Stimulated activated CD8-positive, alpha-beta memory T cell treated with anti-CD3 and anti-CD28 coated beads, Interleukin-12 subunit alpha, Interleukin-12 subunit beta, amount 100 ng/mL, for 24 hours (primary cell): ENCODE results near the gene CYBA.
A peak's percentile ranks its signal among the peaks of the same experiment; 100 is the strongest.
"Not testable (repeated sequence)": the region's sequence is repeated elsewhere in the genome, so short reads cannot be mapped to it uniquely, and the experiment has no call there.

ENCODE experiments used
- DNase-seq: peaks from one replicate; pipeline ENCODE4 v3.0.0-alpha.2; 2020; ENCODE audit errors: extremely low read depth

CYBA gene

GRCh38 chr16:88686439-88687253 is 35.8 kb upstream of the CYBA start, which contains the start of gene SNAI3:
SNAI3 (minus strand) TSS chr16:88686507; CDS start chr16:88686406, 101 bp downstream.
- peak; percentile 67 for DNase-seq

DNA sequence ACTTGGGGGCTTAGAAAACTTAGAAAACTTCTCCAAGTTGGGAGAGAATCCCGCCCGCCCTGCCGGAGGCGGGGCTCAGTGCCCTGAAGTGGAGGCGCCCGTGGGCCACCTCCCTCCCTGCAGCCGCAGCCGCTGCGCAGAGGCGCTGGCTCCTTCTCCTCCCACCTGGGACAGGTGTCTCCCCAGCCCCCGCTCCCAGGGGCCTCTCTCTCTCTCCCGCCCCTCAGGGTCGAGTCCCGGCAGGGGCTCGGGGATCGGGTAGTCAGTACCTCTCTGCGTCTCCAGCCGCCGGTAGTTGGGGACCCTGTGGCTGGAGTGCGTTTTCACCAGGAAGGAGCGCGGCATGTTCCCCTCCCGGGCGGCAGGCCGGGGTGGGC is 35.2 kb upstream of the CYBA start:
- DNase-seq, result no peak

GRCh38 chr16:88685156-88686061 is 34.6 kb upstream of the CYBA start:
- no peak for DNase-seq

- DNase-seq, result no peak
These were observed 33.8 kb upstream of the CYBA start for GRCh38 chr16:88684569-88685155.

DNA sequence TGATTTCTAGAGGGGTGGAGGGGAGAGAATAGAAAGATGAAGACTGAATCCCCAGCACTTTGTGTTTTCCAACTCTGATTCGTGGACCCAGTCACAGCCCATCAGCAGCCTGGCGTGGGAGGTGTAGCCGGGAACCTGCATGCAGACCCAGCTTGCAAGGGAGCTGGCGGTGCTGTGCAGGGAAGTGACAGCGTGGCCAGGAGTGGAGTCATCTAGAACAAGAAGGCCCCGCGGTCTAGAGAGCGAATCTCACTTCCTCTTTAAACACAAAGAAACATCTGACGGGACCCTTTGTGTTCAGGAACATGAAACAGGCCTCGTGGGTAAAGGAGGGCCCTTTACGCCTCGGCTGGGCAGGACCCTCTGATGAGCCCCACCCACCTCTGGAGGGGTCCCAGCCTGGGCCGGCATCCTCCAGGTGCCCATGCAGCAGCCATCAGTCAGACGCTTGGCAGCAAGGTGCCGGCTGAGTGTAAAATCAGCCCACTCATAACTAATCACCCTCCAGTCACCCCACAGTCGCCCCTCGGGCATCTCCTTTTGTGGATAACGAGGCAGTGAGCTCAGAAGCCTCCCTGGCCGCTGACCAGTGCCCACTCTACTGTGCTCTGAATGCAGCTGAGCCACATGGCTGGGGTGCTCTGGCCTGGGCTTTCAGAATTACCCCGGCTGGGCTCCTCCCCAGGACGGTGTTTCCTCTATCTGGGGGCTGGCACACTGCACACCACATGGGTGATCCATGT is 31.0 kb upstream of the CYBA start:
- DNase-seq, result no peak

- DNase-seq, result no peak
These were observed 30.3 kb upstream of the CYBA start for GRCh38 chr16:88681084-88681680.

DNA sequence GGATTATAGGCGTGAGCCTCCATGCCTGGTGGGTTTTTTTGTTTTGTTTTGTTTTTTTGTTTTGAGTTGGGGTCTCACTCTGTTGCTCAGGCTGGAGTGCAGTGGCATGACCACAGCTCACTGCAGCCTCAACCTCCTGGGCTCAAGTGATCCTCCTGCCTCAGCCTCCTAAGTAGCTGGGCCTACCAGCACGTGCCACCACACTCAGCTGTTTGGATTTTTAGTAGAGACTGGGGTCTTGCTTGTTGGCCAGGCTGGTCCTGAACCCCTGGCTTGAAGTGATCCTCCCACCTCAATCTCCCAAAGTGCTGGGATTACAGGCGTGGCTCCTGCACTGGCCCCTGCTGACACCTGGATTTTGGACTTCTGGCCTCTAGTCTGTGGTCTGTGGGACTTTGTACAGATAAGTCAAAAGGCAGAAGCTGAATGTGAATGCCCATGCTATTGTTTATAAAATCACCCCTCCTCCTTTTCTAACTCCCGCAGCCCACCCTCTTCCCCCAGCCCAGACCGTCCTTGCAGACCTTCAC is 29.8 kb upstream of the CYBA start:
- DNase-seq, result no peak

DNA sequence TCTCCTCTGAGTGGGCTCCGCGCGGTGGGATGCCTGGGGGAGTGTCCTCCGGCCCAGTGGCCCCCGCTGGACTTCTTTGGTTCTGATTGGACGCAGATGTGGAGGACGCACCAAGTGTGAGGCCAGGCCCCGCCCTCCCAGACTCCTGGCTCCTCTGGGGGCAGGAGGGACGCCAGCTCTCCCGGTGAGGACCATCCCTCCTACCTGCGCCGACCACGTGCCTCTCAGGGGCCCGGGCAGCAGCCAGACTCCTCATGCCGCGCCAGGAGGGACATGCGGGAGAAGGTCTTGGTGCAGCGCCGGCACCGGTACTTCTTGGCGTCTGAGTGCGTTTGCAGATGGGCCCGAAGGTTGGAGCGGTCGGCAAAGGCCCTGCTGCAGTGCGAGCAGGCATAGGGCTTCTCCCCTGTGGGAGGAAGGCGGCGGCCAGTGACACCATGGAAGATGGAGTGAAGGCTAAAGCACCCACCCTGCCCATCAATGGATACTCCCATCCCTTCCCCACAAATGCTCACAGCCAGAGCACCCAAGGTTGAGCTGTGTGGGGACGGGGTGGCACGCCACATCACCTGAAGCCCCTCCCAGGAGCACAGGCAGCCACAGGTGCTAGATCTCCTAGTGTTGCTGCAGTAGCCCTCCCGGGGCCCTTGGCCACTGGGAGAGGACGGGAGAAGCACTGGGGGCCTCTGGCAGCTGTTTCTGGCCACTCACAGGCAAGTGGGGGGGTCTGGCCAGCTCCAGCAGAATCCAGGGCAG is 27.5 kb upstream of the CYBA start:
- no peak for DNase-seq

GRCh38 chr16:88677721-88678120 is 26.9 kb upstream of the CYBA start:
- DNase-seq, result no peak

DNA sequence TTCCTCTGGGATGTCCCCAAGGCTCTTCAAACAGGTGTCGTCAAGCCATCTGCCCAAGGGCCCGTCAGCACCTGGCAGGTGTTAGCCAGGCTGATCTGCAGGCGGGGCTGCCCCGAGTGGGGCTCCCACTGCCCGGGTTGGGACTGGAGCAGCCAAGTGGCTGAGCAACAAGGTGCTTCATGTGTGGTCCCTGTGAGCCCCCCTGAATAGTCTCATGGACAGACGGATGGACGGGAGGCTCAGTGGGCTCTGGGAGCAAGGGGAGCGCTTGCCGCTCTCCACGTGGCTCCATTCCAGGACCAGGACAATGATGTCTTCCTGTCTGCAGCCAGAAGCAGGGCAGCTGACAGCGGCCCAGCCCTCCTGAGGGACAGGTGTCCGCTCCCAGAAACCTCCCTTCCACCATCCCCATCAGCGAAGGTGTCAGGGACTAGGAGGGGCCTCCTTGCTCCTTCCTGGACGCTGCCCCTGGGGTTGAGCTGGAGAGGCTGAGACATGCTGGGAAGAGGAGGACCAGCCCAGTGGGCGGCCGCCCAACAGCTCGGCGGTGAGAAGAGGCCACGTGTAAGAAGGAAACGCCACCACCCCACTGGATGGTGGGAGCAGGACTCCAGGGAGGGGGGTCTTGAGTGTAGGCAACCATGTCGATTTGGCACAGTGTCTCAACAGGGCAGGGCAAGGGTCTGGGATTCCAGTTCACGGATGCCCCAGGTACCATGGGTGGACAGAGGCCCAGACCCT is 25.8 kb upstream of the CYBA start:
- DNase-seq, result no peak

- DNase-seq, result no peak
These were observed 23.0 kb upstream of the CYBA start for GRCh38 chr16:88673716-88674379.

DNA sequence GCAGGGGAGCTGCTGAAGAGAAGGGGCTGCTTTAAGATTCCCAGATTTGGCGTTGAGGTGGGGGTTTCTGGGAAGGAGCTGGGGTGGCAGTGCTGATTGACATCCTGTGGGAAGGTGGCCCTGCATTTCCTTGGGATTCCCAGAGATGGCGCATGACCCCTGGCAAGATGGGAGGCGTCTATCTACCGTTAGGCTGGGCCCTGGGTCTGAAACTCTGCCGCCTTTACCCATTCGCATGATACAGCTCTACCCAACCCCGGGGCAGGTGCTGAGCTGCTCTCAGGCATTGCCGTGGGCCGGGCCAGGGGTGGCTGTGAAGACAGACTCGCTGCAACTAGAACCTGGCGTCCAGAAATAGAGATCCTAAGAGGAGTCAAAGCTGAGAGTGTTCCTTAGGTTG is 21.9 kb upstream of the CYBA start:
- DNase-seq, result no peak

DNA sequence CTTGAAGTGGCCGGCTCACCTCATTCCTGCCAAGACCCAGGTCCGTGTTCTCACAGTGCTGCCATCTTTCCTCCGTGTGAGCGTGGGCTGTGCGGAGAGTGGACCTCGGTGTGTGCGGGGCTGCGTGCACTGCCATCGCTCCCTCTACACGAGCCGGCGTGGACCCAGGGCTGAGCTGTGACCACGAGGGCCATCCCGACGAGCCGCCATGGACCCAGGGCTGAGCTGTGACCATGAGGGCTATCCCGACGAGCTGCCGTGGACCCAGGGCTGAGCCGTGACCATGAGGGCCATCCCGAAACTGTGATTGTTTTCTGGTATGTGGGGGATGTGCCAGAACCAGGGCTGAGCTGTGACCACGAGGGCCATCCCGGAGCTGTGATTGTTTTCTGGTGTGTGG is 21.0 kb upstream of the CYBA start:
- no peak for DNase-seq

GRCh38 chr16:88669980-88670379 is 19.1 kb upstream of the CYBA start:
- no peak for DNase-seq

GRCh38 chr16:88669493-88669892 is 18.6 kb upstream of the CYBA start:
- DNase-seq, result not testable (repeated sequence)

DNA sequence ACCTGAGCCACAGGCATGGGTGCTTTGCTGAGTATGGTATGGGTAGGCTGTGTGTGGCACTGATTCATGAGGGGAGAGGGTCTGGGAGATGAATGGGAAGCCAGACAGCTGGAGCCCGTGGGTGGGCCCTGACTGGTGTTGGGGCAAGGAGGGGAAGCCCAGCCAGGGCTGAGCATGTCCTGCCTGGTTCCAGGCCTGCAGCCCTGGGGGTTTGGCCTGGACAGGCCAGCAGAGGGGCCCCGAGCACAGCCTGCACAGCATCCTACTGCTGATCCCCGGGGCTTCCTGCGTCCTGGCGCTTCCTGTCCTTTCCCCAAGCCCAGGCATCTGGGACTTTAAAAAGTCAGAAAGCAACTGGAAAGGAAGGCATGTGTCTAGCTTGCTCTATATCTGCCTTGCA is 16.6 kb upstream of the CYBA start:
- DNase-seq, result no peak

DNA sequence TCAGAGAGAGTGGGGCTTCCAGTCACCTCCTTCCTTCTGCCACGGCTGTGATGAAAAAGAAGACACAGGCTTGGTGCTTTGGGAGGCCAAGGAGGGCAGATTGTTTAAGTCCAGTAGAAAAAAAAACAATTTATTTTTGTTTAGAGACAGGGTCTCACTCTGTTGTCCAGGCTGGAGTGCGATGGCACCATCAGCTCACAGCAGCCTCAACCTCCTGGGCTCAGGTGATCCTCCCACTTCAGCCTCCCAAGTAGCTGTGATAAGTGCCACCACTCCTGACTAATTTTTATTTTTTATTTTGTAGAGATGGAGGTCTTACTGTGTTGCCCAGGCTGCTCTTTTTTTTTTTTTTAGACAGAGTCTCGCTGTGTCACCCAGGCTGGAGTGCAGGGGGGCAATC is 14.7 kb upstream of the CYBA start:
- no peak for DNase-seq

GRCh38 chr16:88665148-88665547 is 14.3 kb upstream of the CYBA start:
- no peak for DNase-seq
